Fibroblast of lung (primary cell): ENCODE results near the gene GLP2R.

ENCODE experiments used
- CTCF ChIP-seq, 2 donors: IDR thresholded peaks in 1 of 2; conservative IDR thresholded peaks in 1 of 2; 1 replicate in 1 of 2; 2 replicates in 1 of 2; pipeline ENCODE4 v1.5.1; 2011 to 2012; ENCODE audit warnings: low read length in 2 of 2, control low read depth in 1 of 2, inconsistent platforms in 1 of 2, low read depth in 1 of 2, mild to moderate bottlenecking in 1 of 2
- EZH2 ChIP-seq: IDR thresholded peaks from 2 replicates; pipeline ENCODE4 v1.5.1; 2012; ENCODE audit warnings: low read length, control low read depth, mild to moderate bottlenecking; ENCODE audit errors: missing control alignments

GRCh38 chr17:9842057-9842758, 16.5 kb downstream of the GLP2R start:
- no peak for TF ChIP-seq EZH2
- no peak for TF ChIP-seq CTCF (conservative IDR thresholded peaks at IDR 0.05 in 1 of 2, IDR thresholded peaks at IDR 0.05 in 1 of 2; ENCODE audit: low read depth in 1 of 2, low read length in 2 of 2)
